Mammary epithelial cell (primary cell): ENCODE measurements around the gene CDKN1C.

ENCODE experiments used
- EZH2 ChIP-seq: IDR thresholded peaks from 2 replicates; pipeline ENCODE4 v1.6.1; 2012; ENCODE audit warnings: low read length, inconsistent platforms, borderline replicate concordance
- TF ChIP-seq, protein P1 (sequence below), 2 donors: IDR thresholded peaks in 1 of 2; conservative IDR thresholded peaks in 1 of 2; 2 replicates each; pipeline ENCODE4 v1.5.1; 2011 to 2012; ENCODE audit warnings: inconsistent platforms in 2 of 2, low read length in 2 of 2, mild to moderate bottlenecking in 2 of 2, control low read depth in 1 of 2, low read depth in 1 of 2; ENCODE audit not compliant: insufficient read depth in 1 of 2; ENCODE audit errors: extremely low read depth in 1 of 2

DNA sequence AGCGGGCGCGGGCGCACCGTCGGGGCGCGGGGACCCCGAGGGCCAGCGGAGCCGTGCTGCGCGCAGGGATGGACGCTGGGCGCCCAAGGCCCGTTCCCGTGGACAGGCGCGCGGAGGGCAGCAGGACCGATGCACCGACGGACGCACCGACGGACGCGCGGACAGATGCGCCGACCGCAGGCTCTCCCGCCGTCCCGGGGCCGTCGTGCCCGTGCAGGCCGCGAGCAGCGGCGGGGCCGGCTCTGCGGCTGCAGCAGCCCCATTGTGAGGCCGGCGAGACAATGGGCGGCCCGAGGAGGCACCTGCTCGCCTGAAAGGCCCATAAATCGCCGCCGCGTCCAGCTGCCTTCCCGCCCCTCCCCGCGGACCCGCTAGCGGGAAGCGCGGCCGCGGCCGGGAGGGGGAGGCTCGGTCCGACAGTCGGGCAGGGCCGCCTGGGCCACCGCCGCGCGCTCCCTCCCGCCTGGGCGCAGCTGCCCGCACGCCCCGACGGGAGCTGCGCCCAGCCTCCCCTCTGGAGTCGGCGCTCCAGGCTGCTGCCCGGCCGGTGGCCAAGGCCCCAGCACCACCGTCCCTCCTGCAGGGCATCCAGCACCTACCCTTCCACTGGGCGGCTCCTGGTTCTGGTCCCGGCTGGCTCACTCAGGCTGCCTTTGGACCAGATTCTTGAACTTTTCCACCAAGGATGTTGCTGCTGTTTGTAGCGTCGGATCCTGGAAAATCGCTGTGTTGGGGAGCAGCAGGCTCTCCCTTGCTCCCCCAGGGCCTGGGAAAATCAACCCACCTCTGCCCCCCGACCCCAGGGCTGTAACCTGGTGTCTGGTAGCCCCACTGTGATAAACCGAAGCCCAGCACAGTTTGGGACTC, 15.8 kb downstream of the CDKN1C start:
- TF ChIP-seq, protein P1, sequence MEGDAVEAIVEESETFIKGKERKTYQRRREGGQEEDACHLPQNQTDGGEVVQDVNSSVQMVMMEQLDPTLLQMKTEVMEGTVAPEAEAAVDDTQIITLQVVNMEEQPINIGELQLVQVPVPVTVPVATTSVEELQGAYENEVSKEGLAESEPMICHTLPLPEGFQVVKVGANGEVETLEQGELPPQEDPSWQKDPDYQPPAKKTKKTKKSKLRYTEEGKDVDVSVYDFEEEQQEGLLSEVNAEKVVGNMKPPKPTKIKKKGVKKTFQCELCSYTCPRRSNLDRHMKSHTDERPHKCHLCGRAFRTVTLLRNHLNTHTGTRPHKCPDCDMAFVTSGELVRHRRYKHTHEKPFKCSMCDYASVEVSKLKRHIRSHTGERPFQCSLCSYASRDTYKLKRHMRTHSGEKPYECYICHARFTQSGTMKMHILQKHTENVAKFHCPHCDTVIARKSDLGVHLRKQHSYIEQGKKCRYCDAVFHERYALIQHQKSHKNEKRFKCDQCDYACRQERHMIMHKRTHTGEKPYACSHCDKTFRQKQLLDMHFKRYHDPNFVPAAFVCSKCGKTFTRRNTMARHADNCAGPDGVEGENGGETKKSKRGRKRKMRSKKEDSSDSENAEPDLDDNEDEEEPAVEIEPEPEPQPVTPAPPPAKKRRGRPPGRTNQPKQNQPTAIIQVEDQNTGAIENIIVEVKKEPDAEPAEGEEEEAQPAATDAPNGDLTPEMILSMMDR (conservative IDR thresholded peaks at IDR 0.05 in 1 of 2, IDR thresholded peaks at IDR 0.05 in 1 of 2; ENCODE audit: extremely low read depth in 1 of 2, insufficient read depth in 1 of 2, low read depth in 1 of 2, low read length in 2 of 2), result no peak
- TF ChIP-seq EZH2, result no peak
